ENCODE measurements around the gene ALG11. TPM values are rescaled to one million over a fixed set of nuclear protein-coding genes. Genes with fewer than 3 reads are reported as not detected.

Gene ALG11
- total RNA-seq, 1 donor from 2014 or later: 45.5 TPM

- Mint-ChIP-seq H3K4me1 (ENCODE audit: unreplicated experiment) (no peaks in the 10 kb centered on the region), H3K27ac (peak overlapping the region; percentile 55)
- no peak for DNase-seq (ENCODE audit: extremely low spot score, unreplicated experiment)
Observed at GRCh38 chr13:51971520-51972426, 40.4 kb upstream of the ALG11 start.

GRCh38 chr13:51974482-51974881 is 37.7 kb upstream of the ALG11 start:
- no peak overlapping the region for H3K4me3 Mint-ChIP-seq

More at GRCh38 chr13:51971520-51972426, 40.4 kb upstream of the ALG11 start:
- peaks cover 20% of the 10 kb centered on the region for H3K36me3 Mint-ChIP-seq
- TF ChIP-seq CTCF (conservative IDR thresholded peaks at IDR 0.05): no peak
- no peaks in the 10 kb centered on the region for H3K9me3 Mint-ChIP-seq
- no peak overlapping the region for H3K4me3 Mint-ChIP-seq
- no peaks in the 10 kb centered on the region for H3K27me3 Mint-ChIP-seq

GRCh38 chr13:51976423-51976822 is 35.8 kb upstream of the ALG11 start:
- Mint-ChIP-seq H3K27me3 (no peaks in the 10 kb centered on the region), H3K4me3 (no peak overlapping the region), H3K4me1 (ENCODE audit: unreplicated experiment) (peaks cover 7% of the 10 kb centered on the region), H3K27ac (no peak overlapping the region), H3K36me3 (peaks cover 9% of the 10 kb centered on the region), H3K9me3 (peaks cover 5% of the 10 kb centered on the region)
- DNase-seq (ENCODE audit: extremely low spot score, unreplicated experiment): no peak
- no peak for TF ChIP-seq CTCF (conservative IDR thresholded peaks at IDR 0.05)

More at GRCh38 chr13:51974482-51974881, 37.7 kb upstream of the ALG11 start:
- no peak for DNase-seq (ENCODE audit: extremely low spot score, unreplicated experiment)
- Mint-ChIP-seq H3K36me3 (peaks cover 13% of the 10 kb centered on the region), H3K27me3 (no peaks in the 10 kb centered on the region), H3K9me3 (peaks cover 5% of the 10 kb centered on the region), H3K4me1 (ENCODE audit: unreplicated experiment) (no peaks in the 10 kb centered on the region), H3K27ac (no peak overlapping the region)
- no peak for TF ChIP-seq CTCF (conservative IDR thresholded peaks at IDR 0.05)

- Mint-ChIP-seq H3K9me3 (peaks cover 5% of the 10 kb centered on the region), H3K27me3 (no peaks in the 10 kb centered on the region), H3K36me3 (peaks cover 9% of the 10 kb centered on the region), H3K27ac (no peak overlapping the region), H3K4me3 (no peak overlapping the region), H3K4me1 (ENCODE audit: unreplicated experiment) (peaks cover 8% of the 10 kb centered on the region)
- DNase-seq (ENCODE audit: extremely low spot score, unreplicated experiment): no peak
- no peak for TF ChIP-seq CTCF (conservative IDR thresholded peaks at IDR 0.05)
Observed at GRCh38 chr13:51976890-51977289, 35.3 kb upstream of the ALG11 start.

- H3K9me3 Mint-ChIP-seq: peaks cover 5% of the 10 kb centered on the region
- no peak overlapping the region for H3K27ac Mint-ChIP-seq
- H3K27me3 Mint-ChIP-seq: no peaks in the 10 kb centered on the region
Observed at GRCh38 chr13:51977625-51978024, 34.6 kb upstream of the ALG11 start.

More at GRCh38 chr13:51977625-51978024, 34.6 kb upstream of the ALG11 start:
- no peak for DNase-seq (ENCODE audit: extremely low spot score, unreplicated experiment)
- no peak for TF ChIP-seq CTCF (conservative IDR thresholded peaks at IDR 0.05)
- no peak overlapping the region for H3K4me3 Mint-ChIP-seq
- peaks cover 8% of the 10 kb centered on the region for H3K4me1 Mint-ChIP-seq (ENCODE audit: unreplicated experiment)
- H3K36me3 Mint-ChIP-seq: peaks cover 4% of the 10 kb centered on the region

Data from type B pancreatic cell (in vitro differentiated cells).